Uterus (tissue), 2 donors: ENCODE data around the gene DNAH1.

Experiments
- POLR2A ChIP-seq, 2 donors: fragments of 450-650 bp; IDR thresholded peaks; one replicate each; pipeline ENCODE4 v1.6.1; 2016; ENCODE audit warnings: antibody characterized with exemption in 2 of 2, mild to moderate bottlenecking in 1 of 2, moderate library complexity in 1 of 2
- TF ChIP-seq, protein P1 (sequence below), 4 experiments: fragments of 200-600 bp in 2 of 4; fragments of 450-650 bp in 2 of 4; sonication (generic) in 2 of 4; IDR thresholded peaks; one replicate each; pipeline ENCODE4 v1.5.1; 2016 to 2019; ENCODE audit warnings: antibody characterized with exemption in 4 of 4, mild to moderate bottlenecking in 2 of 4, moderate library complexity in 1 of 4

DNA sequence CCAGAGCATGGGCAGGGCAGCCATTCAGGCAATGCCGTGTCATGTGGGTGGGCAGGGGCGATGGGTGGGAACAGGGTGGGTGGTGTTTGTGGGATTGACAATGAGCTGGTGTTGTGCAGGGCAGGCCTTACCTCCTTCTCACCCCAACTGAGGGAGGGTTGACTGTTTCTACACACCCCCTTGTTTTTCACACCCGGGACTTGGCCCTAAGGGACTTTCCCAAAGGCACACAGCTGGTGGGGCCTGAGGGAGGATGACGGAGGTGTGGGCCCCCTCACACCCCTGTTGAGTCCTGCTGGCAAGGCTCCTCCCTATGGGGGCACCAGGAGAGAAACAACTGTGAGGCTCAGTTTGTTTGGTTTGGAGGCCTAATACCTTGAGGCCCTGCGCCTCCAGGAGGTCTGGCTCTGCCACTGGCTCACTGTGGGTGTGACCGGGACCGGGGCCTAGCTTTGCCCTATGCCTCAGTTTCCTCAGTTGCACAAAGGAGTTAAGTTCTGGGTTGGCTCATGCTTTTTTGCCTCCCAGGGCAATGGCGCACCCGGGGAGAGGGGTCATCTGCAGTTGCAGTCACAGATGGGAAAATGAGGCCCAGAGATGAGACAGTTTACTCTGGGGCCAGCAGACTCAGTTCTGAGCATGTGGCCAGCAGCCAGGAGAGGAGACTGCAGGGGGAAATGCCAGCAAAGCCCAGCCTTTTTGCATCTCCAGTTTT, 5.1 kb upstream of the DNAH1 start:
- TF ChIP-seq POLR2A (IDR thresholded peaks at IDR 0.05): no peak
- TF ChIP-seq, protein P1, sequence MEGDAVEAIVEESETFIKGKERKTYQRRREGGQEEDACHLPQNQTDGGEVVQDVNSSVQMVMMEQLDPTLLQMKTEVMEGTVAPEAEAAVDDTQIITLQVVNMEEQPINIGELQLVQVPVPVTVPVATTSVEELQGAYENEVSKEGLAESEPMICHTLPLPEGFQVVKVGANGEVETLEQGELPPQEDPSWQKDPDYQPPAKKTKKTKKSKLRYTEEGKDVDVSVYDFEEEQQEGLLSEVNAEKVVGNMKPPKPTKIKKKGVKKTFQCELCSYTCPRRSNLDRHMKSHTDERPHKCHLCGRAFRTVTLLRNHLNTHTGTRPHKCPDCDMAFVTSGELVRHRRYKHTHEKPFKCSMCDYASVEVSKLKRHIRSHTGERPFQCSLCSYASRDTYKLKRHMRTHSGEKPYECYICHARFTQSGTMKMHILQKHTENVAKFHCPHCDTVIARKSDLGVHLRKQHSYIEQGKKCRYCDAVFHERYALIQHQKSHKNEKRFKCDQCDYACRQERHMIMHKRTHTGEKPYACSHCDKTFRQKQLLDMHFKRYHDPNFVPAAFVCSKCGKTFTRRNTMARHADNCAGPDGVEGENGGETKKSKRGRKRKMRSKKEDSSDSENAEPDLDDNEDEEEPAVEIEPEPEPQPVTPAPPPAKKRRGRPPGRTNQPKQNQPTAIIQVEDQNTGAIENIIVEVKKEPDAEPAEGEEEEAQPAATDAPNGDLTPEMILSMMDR (IDR thresholded peaks at IDR 0.05): no peak
